ACC112 (cell line): ENCODE measurements around the gene FGF23.

Experiments
- H2AFZ ChIP-seq: fragments of 200-600 bp; sonication (generic); one replicate; pipeline ENCODE4 v1.6.0; 2017; ENCODE audit warnings: antibody characterized with exemption, low read length; ENCODE audit not compliant: unreplicated experiment
- H3K27ac ChIP-seq: fragments of 200-600 bp; sonication (generic); 2 replicates; pipeline ENCODE4 v1.5.1; 2014; ENCODE audit warnings: low read depth, mild to moderate bottlenecking, antibody characterized with exemption, low read length, moderate library complexity
- H3K27me3 ChIP-seq: fragments of 200-600 bp; sonication (generic); 2 replicates; pipeline ENCODE4 v1.6.1; 2014; ENCODE audit warnings: mild to moderate bottlenecking, antibody characterized with exemption, low read length, moderate library complexity, mixed read lengths; ENCODE audit not compliant: insufficient read depth
- H3K36me3 ChIP-seq: fragments of 200-600 bp; sonication (generic); 2 replicates; pipeline ENCODE4 v1.6.1; 2016; ENCODE audit warnings: mild to moderate bottlenecking, antibody characterized with exemption, low read length, moderate library complexity, mixed read lengths; ENCODE audit not compliant: insufficient read depth
- H3K4me1 ChIP-seq: fragments of 200-600 bp; sonication (generic); one replicate; pipeline ENCODE4 v1.6.1; 2016; ENCODE audit warnings: low read length, mixed read lengths; ENCODE audit not compliant: insufficient read depth, unreplicated experiment, control insufficient read depth
- H3K4me3 ChIP-seq: fragments of 200-600 bp; sonication (generic); 2 replicates; pipeline ENCODE4 v1.5.1; 2014; ENCODE audit warnings: mild to moderate bottlenecking, low read depth, low read length
- H3K79me2 ChIP-seq: fragments of 200-600 bp; sonication (generic); one replicate; pipeline ENCODE4 v1.6.0; 2016; ENCODE audit warnings: low read length; ENCODE audit not compliant: control insufficient read depth, unreplicated experiment, insufficient read depth

FGF23 gene

GRCh38 chr12:4386801-4387200 is 7.3 kb upstream of the FGF23 start:
- no peak overlapping the region for H3K4me3 ChIP-seq
- no peaks in the 10 kb centered on the region for H3K36me3 ChIP-seq
- H3K4me1 ChIP-seq: no peaks in the 10 kb centered on the region
- no peaks in the 10 kb centered on the region for H3K79me2 ChIP-seq
- no peak overlapping the region for H2AFZ ChIP-seq
- peaks cover 36% of the 10 kb centered on the region for H3K27me3 ChIP-seq
- no peak overlapping the region for H3K27ac ChIP-seq

GRCh38 chr12:4383304-4383865 is 3.9 kb upstream of the FGF23 start:
- H3K4me1 ChIP-seq: no peaks in the 10 kb centered on the region
- H3K79me2 ChIP-seq: no peaks in the 10 kb centered on the region
- no peak overlapping the region for H3K27ac ChIP-seq
- no peak overlapping the region for H3K4me3 ChIP-seq
- no peak overlapping the region for H2AFZ ChIP-seq
- peaks cover 64% of the 10 kb centered on the region for H3K27me3 ChIP-seq
- no peaks in the 10 kb centered on the region for H3K36me3 ChIP-seq

- no peaks in the 10 kb centered on the region for H3K36me3 ChIP-seq
- H3K4me1 ChIP-seq: no peaks in the 10 kb centered on the region
- no peak overlapping the region for H3K4me3 ChIP-seq
- H3K27me3 ChIP-seq: peaks cover 67% of the 10 kb centered on the region
- H3K79me2 ChIP-seq: no peaks in the 10 kb centered on the region
- no peak overlapping the region for H3K27ac ChIP-seq
- H2AFZ ChIP-seq: no peak overlapping the region
Measured at GRCh38 chr12:4380332-4380731, 820 bp upstream of the FGF23 start.

- no peaks in the 10 kb centered on the region for H3K36me3 ChIP-seq
- H3K27ac ChIP-seq: no peak overlapping the region
- H3K27me3 ChIP-seq: peaks cover 73% of the 10 kb centered on the region
- H3K4me1 ChIP-seq: no peaks in the 10 kb centered on the region
- H2AFZ ChIP-seq: no peak overlapping the region
- H3K4me3 ChIP-seq: no peak overlapping the region
- no peaks in the 10 kb centered on the region for H3K79me2 ChIP-seq
Measured at GRCh38 chr12:4378772-4379171, 740 bp downstream of the FGF23 start.

- no peak overlapping the region for H3K4me3 ChIP-seq
- peaks cover 52% of the 10 kb centered on the region for H3K27me3 ChIP-seq
- no peaks in the 10 kb centered on the region for H3K36me3 ChIP-seq
Measured at GRCh38 chr12:4375449-4375848, 4.1 kb downstream of the FGF23 start.

GRCh38 chr12:4372653-4373052 is 6.9 kb downstream of the FGF23 start:
- H3K27ac ChIP-seq: no peak overlapping the region
- peaks cover 35% of the 10 kb centered on the region for H3K27me3 ChIP-seq
- H3K4me1 ChIP-seq: no peaks in the 10 kb centered on the region
- no peak overlapping the region for H2AFZ ChIP-seq
- no peaks in the 10 kb centered on the region for H3K79me2 ChIP-seq
- H3K36me3 ChIP-seq: no peaks in the 10 kb centered on the region
- no peak overlapping the region for H3K4me3 ChIP-seq

More at GRCh38 chr12:4375449-4375848, 4.1 kb downstream of the FGF23 start:
- no peak overlapping the region for H2AFZ ChIP-seq
- no peaks in the 10 kb centered on the region for H3K79me2 ChIP-seq
- no peak overlapping the region for H3K27ac ChIP-seq
- H3K4me1 ChIP-seq: no peaks in the 10 kb centered on the region

- Histone ChIP-seq H2AFZ (no peak overlapping the region), H3K27me3 (peaks cover 40% of the 10 kb centered on the region), H3K36me3 (no peaks in the 10 kb centered on the region), H3K4me1 (no peaks in the 10 kb centered on the region), H3K4me3 (no peak overlapping the region), H3K27ac (no peak overlapping the region), H3K79me2 (no peaks in the 10 kb centered on the region)
Measured at GRCh38 chr12:4370265-4370664, 9.2 kb downstream of the FGF23 start.

GRCh38 chr12:4369548-4369947 is 10.0 kb downstream of the FGF23 start:
- no peak overlapping the region for H3K27ac ChIP-seq
- no peaks in the 10 kb centered on the region for H3K4me1 ChIP-seq
- H2AFZ ChIP-seq: no peak overlapping the region
- no peak overlapping the region for H3K4me3 ChIP-seq
- H3K27me3 ChIP-seq: peaks cover 44% of the 10 kb centered on the region
- no peaks in the 10 kb centered on the region for H3K36me3 ChIP-seq
- no peaks in the 10 kb centered on the region for H3K79me2 ChIP-seq

GRCh38 chr12:4366090-4366489 is 13.4 kb downstream of the FGF23 start:
- Histone ChIP-seq H3K27me3 (peaks cover 42% of the 10 kb centered on the region), H3K36me3 (no peaks in the 10 kb centered on the region), H3K4me3 (no peak overlapping the region), H3K79me2 (no peaks in the 10 kb centered on the region), H2AFZ (no peak overlapping the region), H3K27ac (no peak overlapping the region), H3K4me1 (no peaks in the 10 kb centered on the region)

- H3K27me3 ChIP-seq: no peaks in the 10 kb centered on the region
- no peaks in the 10 kb centered on the region for H3K36me3 ChIP-seq
- H3K79me2 ChIP-seq: no peaks in the 10 kb centered on the region
- no peak overlapping the region for H3K4me3 ChIP-seq
- no peaks in the 10 kb centered on the region for H3K4me1 ChIP-seq
- H2AFZ ChIP-seq: no peak overlapping the region
- H3K27ac ChIP-seq: no peak overlapping the region
Measured at GRCh38 chr12:4356041-4356327, 23.5 kb downstream of the FGF23 start.

GRCh38 chr12:4355156-4356040 is 24.1 kb downstream of the FGF23 start:
- Histone ChIP-seq H3K4me3 (no peak overlapping the region), H3K4me1 (no peaks in the 10 kb centered on the region), H3K79me2 (no peaks in the 10 kb centered on the region), H3K27me3 (no peaks in the 10 kb centered on the region), H3K27ac (no peak overlapping the region), H3K36me3 (no peaks in the 10 kb centered on the region), H2AFZ (no peak overlapping the region)
